NCI-H345 treated with DMSO at 0.1 percent for 48 hours (cell line): Measurements from ENCODE around the gene COL16A1.
A peak's percentile ranks its signal among the peaks of the same experiment; 100 is the strongest.

ENCODE experiments used
- DNase-seq: peaks from one replicate; lab custom pipeline; 2025; ENCODE audit not compliant: unreplicated experiment; lab: John Stamatoyannopoulos, UW

COL16A1 gene

DNA sequence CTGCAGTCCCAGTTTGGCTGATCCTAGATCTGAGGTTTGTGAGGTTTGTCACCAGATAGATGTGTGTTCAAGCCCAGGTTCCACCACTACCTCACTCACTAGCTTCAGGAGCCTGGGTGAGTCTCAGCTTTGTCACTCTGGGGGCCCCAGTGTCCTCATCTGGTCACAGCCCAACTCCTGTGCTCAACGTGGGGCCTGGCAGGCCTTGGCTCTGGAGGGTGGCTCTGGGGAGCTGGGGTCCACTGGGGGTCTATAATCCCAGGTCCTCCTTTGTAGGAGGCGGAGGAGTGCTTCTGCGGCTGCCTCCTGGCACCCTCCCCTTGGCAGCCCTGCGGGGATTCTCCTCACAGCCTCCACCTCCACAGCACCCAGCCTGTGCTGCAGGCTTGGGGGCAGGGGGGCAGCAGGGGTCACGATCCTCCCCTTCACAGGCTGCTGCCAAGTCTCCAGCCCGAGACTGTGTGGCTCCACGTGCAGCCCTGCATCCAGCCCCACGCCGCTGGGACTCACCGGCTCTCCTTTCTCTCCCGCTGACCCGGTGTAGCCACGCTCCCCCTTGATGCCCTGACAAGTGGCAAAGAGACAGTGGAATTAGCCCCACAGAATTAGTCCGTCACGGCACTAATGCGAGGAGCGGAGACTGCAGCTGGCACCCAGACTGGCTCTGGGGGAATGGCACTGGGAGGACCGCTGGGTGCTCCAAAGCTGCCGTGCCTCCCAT, 36.6 kb downstream of the COL16A1 start:
- no peak for DNase-seq

- DNase-seq: no peak
These were observed 37.4 kb downstream of the COL16A1 start for GRCh38 chr1:31666263-31666963.

DNA sequence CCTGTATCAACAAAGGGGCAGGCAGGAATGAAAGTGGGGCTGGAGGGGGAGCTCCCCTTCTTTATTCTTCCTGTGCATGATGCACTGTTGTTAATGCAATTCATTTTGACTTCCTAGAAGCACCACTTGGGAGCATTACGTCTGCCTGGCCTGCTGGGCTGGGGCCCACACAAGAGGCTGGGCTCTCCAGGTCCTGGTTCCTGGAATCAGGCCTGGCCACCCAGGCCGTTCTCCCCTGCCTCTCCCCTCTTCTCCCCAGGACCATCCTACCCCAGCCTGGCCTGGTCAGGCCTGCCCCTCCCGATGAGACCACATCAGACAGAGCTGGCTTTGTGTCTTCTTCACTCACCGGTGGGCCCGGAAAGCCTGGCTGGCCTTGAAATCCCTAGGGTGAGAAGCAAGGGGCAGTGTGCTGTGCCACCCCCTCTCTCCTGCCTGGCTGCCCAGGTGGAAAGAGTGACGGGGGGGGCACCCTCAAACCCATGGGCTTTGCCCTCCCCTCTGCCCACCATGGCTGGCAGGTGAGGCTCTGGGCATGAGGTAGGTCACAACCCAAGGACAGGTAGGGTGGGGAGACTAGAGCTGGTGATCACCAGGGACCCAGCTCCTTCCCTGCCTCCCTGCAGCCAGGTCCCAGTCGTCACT, 38.5 kb downstream of the COL16A1 start:
- no peak for DNase-seq

GRCh38 chr1:31664528-31664927, 39.3 kb downstream of the COL16A1 start:
- no peak for DNase-seq

DNA sequence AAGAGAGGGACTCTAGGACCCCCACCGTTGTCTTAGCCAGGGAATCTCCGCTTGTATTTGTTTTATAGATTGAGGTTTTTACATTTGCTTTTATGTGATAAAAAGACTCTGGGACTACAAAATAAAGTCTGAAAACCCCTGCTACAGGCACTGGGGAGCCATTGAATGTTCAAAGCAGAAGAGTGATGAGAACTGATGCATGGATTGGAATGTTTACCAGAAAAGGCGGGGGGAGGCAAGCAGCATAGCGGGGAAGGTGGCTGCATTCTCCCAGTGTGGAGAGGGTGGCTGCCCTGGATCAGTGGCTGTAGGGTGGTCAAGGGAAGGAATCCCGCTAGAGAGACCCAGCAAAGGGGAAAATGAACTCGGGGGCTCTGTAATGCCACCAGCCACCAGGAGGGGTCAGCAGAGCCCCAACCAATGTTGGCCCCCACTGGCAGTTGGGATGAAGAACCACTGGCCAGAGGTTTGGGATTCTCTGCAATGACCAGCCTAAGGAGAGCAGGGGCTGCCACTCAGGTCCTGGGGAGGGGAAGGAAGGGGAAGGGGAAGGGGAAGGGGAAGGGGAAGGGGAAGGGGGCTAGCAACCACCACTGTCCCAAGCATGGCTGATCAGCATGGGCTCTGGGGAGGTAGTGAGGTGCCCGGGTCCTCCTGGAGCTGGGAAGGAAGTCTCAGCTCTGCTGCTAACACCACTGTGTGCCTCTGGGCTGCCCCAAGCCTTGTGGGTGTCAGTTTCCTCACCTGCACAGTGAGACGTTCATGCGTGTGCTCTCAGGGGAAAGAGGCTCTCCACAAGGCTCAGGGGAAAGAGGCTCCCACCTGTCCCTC, 40.0 kb downstream of the COL16A1 start:
- peak; percentile 15 for DNase-seq

DNA sequence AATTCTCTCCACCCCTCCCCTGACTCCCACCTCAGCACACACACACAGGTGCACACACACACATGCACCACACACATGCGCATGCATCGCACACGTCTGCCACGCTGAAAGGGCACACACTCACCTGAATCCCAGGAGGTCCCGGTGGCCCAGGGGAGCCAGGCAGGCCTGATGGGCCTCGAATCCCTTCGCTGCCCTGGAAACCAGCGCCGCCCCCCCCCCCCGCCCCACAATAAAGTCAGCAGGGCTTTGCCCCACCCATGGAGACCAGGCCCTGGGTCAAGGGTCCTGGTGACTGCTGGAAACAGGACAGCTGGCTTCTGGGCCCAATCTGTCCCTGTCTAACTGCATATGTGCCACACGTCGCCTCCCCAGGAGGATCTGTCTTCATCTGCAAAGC, 41.4 kb downstream of the COL16A1 start:
- DNase-seq: no peak

DNA sequence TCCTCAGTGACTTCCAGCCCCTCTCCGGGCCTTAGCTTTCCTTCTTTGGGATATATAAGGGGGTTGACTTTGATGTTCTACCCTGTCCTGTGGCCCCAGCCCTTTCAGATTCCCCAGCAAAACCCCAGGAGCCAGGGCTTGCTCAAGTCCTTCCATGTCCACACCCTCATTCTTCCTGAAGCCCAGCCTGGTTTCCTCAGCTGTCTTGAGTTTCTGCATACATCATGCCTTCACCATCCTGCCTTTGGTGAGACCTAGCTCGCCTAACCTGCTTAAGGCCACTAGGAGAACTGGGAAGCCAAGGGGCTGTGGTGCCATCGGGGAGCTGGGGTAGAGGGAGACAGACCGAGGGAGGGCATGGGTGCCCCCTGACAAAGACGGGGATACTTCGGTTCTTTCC, 42.0 kb downstream of the COL16A1 start:
- DNase-seq: no peak

DNA sequence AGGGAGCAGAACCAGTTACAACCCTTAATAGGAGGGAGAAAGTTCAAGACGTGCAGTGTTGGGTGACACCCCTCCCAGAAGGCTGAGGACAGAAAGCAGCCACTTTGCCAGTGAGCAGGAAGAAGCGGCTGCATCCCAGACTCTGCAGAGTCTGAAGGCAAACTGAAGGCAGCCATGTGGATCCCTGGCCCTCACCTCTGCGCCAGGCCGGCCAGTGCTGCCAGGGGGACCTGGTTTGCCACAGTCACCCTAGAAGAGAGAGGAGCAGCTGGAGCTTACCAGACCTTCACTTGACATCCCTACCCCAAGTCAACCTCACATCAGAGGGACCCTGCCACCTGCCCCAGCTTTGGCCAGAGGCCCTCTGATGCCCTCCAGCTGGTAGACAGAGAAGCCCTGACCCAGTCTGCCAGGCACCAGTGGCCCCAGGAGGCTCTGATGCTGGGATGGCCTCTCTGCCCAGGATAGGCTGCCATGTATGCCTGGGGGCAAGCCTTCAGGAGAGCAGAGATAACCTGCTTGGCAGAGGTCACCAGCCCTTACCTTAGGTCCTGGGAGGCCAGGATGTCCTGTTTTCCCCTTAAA, 42.9 kb downstream of the COL16A1 start:
- DNase-seq: no peak

DNA sequence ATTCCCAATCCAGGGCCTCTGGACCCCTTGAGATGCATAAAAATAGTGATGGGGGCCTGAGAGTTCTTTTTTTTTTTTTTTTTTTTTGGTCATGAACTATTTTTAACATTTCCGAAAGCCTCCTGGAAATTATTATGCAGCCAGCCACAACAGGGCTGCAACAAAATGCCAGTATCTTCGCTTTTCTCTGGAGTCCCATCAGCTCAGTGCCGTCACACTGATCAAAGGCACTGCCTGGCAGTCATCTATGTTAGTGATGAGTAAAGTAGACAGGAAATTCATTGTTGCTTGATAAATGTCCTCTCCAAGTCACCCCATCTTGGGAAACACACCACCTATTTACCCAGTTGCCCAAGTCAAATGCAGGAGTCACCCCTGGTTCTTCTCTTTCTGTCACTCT, 43.9 kb downstream of the COL16A1 start:
- DNase-seq: no peak

DNA sequence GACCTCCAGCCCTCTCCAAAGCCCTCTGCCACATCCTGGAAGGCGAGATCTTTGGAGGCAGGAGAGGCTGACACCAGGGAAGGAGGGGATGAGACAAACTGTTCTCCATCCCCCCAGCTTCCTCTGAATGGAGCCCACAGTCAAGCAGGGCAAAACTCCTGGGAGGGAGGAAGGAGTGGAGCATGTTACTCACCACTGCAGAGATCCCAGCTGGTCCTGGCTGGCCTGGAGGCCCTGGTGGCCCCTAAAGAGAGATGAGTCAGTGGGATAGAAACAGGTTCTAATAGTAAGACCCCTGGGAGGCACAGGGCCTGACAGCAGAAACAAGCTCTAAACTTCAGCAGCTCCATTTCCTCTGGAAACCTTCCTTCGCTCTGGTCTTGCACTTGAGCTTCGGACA, 45.1 kb downstream of the COL16A1 start:
- no peak for DNase-seq

- DNase-seq: no peak
These were observed 45.8 kb downstream of the COL16A1 start for GRCh38 chr1:31657972-31658510.

- DNase-seq: no peak
These were observed 46.6 kb downstream of the COL16A1 start for GRCh38 chr1:31657020-31657804.

DNA sequence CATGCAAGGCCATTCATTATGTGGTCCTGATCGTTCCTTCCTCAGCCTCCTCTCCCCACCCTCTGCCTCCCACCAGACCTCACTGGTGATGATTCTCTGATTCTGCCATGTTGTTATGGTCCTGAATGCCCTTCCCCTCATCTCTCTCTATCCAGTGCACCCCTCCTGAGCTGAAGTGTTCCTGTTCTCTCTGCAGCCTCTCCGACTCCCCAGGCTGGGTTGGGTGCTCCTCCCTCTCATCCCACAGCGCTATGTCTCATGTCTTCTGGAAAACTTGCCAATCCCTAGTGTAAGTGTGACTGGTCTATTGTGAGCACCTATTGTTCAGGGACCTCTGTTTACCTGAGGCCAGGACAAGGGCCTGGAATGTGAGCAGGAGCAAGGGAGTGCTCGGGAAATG, 48.1 kb downstream of the COL16A1 start:
- no peak for DNase-seq

DNA sequence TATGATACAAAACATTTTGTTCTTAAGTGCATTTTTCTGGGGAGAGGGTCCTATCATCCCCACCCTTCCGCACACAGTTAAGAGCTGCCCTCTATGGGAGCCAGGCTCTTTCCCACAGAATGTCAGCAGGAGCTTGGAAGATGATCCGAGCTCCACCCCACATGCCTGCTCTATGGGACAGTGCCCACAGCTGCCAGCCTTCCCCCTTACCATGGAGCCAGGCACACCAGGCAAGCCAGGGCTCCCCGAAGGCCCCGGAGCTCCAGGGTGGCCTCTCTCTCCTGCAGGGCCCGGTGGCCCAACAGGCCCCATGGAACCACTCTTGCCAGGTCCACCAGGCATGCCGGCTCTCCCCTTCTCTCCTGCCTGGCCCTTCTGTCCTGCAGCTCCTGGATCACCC, 48.7 kb downstream of the COL16A1 start:
- no peak for DNase-seq

DNA sequence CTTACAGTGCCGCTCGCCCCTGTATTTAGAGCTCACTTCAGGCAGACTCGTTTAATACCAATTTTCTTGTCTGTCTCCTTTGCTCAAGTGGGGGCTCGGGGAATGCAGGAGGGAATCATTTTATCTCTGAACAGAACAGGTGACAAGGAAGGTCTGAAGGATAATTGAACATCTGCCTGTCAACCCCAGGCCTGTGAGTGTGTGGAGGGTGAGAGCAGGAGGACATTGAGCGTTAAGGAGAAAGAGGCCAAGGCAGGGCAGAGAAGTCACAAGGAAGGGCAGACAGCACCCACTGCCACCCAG, 49.4 kb downstream of the COL16A1 start:
- no peak for DNase-seq

DNA sequence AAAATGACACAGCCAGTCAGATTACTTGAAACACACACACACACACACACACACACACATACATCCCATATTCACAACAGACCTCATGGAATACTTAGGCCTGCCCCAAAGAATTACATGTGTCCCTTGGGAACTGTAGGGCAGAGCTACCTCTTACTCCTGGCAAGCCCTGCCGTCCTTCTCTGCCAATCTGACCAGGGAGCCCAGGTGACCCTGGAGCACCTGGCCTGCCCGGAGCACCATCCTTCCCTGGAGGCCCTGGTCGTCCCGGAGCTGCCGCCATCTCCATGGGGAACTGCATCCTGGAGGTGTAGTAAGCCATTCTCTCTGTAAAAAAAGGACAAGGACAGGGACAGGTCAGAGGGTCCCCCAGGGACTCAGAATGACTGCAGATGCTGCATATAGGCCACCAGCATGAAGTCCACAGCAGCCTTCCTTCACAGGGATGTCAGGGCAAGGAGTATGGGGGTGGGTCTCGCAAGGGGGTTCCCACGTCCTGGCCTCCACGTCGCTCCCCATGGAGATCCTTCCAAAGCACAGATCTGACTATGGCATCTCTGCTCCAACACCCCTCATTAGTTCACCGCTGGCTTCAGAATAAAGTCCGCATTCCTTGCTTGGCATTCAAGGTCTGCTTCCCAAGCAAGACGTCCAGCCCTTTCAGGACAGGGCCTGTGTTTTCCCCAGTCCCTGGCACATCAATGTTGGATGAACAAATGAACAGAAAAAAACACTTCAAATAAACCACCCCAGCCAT, 49.9 kb downstream of the COL16A1 start:
- DNase-seq: no peak

DNA sequence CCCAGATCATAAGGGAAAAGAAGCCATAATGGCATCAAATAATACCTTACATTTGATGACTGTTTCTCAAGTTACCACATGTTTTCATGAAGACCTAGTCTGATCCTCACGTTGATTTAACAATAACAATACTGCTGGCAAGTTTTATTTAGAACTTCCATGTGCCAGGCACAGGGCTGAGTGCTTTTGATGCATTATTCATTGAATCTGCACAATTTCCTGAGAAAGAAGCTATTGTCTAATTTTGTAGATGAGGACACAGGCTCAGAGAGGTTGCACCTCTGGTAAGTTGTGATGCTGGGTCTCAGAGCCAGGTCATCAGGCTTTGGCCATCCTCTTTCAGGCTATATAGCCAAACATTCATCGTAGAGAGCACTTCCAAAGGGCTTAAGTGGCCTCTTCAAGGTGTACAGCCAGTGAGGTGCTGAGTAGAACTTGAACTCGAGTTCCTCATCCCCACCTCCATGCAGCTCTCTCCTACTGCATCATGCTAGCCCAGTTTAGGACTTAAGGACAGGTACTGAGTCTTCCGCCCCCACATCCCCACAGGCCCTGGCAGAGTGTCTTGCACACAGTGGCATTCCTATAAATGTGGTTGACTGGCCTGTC, 50.8 kb downstream of the COL16A1 start:
- no peak for DNase-seq

DNA sequence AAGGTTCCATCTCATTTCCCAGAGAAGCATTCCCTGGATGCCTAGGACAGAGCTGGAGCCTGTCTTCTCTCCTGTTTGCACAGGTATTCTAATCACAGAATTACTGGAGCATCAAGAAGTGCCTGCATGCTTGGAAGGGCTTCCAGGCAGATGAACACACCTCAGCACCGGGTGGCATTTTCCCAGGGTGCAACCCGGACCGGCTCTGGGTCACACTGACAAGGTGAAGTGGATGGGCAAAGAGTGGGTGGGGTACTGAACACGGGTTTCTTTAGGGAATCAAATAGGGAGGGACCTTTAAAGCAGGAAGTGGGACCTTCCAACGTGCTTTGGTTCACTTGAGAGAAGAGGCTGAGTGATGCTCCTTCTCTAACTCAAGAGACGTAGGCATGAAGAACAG, 52.1 kb downstream of the COL16A1 start:
- no peak for DNase-seq

DNA sequence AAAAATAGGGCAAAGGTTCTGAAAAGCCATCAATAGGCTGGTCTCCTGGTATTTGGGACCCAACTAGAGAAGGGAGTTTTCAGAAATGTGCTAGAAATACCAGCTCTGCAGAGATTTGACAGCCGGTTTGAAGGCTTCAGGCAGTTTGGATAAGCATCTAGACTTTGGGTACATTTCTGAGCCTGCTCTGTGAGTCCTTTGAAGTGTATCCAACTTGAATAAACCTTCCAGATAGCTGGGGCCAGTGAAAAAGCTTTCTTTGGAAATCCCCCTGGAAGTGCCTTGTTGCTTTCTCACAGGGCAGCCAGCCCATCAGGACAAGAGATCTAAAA, 52.8 kb downstream of the COL16A1 start:
- no peak for DNase-seq
